ENCODE data around the gene CDK16.

CDK16 gene

DNA sequence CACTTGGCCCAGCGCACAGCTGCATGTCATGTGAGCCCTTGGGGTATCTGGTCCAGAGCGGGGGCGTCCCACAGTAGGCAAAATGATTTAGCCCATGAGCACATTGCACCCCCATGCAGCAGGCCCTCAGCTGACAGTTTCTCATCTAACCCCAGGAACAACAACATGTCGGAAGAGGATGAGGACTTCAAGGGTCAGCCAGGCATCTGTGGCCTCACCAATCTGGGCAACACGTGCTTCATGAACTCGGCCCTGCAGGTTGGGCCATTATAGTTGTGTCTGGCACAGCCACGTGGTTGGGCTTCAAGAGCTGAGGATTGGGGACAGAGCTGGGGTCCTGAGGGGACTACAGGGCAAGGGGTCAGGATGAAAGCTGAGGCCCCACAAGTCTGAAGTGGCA lies 22.1 kb downstream of the CDK16 start:
- no peak overlapping the region for H3K4me3 ChIP-seq (ENCODE audit: low read depth, low read length)
- TF ChIP-seq, protein P1, sequence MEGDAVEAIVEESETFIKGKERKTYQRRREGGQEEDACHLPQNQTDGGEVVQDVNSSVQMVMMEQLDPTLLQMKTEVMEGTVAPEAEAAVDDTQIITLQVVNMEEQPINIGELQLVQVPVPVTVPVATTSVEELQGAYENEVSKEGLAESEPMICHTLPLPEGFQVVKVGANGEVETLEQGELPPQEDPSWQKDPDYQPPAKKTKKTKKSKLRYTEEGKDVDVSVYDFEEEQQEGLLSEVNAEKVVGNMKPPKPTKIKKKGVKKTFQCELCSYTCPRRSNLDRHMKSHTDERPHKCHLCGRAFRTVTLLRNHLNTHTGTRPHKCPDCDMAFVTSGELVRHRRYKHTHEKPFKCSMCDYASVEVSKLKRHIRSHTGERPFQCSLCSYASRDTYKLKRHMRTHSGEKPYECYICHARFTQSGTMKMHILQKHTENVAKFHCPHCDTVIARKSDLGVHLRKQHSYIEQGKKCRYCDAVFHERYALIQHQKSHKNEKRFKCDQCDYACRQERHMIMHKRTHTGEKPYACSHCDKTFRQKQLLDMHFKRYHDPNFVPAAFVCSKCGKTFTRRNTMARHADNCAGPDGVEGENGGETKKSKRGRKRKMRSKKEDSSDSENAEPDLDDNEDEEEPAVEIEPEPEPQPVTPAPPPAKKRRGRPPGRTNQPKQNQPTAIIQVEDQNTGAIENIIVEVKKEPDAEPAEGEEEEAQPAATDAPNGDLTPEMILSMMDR (IDR thresholded peaks at IDR 0.05; ENCODE audit: low read depth, low read length, missing control alignments): no peak
- no peak for DNase-seq (ENCODE audit: low read depth)

DNA sequence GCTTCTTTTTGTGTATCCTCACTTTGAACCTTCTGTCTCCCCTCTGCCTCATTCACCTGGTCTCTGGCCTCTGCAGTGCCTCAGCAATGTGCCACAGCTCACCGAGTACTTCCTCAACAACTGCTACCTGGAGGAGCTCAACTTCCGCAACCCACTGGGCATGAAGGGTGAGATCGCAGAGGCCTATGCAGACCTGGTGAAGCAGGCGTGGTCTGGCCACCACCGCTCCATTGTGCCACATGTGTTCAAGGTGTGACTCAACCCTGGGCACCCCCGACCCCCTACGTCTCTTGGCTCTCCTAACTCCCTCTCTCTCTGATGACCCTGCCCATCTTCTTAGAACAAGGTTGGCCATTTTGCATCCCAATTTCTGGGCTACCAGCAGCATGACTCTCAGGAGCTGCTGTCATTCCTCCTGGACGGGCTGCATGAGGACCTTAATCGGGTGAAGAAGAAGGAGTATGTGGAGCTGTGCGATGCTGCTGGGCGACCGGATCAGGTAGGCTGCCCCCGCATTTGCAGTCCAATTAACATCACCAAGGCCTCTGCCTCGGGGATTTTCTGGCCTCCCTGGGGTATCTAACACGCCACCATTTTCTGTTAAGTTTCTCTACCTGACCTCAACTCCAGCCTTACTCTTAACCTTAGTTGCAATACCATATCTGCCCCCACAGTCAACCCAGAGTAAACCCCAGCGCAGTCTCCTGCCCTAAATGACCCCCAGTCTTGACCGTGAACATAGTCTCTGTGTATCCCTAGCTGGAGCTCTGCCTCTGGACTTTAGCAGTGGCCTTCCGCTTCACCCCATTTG lies 22.9 kb downstream of the CDK16 start:
- TF ChIP-seq, protein P1 (IDR thresholded peaks at IDR 0.05; ENCODE audit: low read depth, low read length, missing control alignments): no peak
- H3K4me3 ChIP-seq (ENCODE audit: low read depth, low read length): no peak overlapping the region
- DNase-seq (ENCODE audit: low read depth): no peak

DNA sequence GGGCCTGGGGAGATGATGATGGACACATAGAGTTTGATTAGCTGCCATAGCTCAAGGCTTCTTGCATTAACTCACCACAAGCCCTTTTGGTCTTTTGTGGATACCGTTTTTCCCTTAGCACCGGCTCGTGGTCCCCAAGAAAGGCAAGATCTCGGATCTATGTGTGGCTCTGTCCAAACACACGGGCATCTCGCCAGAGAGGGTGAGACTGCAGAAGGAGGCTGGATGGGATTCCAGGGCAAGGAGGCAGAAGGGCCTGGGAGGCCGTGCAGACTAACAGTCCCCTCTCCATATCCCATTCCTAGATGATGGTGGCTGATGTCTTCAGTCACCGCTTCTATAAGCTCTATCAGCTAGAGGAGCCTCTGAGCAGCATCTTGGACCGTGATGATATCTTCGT lies 23.8 kb downstream of the CDK16 start:
- no peak for DNase-seq (ENCODE audit: low read depth)
- TF ChIP-seq, protein P1 (IDR thresholded peaks at IDR 0.05; ENCODE audit: low read depth, low read length, missing control alignments): no peak
- H3K4me3 ChIP-seq (ENCODE audit: low read depth, low read length): no peak overlapping the region

DNA sequence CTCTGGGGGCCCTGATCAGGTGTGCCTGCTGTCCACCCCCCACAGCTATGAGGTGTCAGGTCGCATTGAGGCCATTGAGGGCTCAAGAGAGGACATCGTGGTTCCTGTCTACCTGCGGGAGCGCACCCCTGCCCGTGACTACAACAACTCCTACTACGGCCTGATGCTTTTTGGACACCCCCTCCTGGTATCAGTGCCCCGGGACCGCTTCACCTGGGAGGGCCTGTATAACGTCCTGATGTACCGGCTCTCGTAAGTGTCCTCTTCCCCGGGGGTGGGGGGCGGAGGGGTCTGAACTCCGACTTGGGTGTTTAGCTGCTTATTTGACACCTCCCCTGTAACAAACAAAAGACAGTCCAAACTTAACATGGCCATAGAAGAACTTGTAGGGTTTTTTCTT lies 24.9 kb downstream of the CDK16 start:
- no peak for DNase-seq (ENCODE audit: low read depth)
- TF ChIP-seq, protein P1 (IDR thresholded peaks at IDR 0.05; ENCODE audit: low read depth, low read length, missing control alignments): no peak
- no peak overlapping the region for H3K4me3 ChIP-seq (ENCODE audit: low read depth, low read length)

DNA sequence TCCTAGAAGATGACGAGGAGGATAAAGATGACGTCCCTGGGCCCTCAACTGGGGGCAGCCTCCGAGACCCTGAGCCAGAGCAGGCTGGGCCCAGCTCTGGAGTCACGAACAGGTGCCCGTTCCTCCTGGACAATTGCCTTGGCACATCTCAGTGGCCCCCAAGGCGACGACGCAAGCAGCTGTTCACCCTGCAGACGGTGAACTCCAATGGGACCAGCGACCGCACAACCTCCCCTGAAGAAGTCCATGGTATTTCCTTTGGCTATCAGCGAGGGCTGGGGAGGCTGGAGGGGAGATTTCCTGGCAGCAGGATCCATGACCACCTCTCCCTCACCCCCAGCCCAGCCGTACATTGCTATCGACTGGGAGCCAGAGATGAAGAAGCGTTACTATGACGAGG lies 26.2 kb downstream of the CDK16 start:
- no peak overlapping the region for H3K4me3 ChIP-seq (ENCODE audit: low read depth, low read length)
- TF ChIP-seq, protein P1 (IDR thresholded peaks at IDR 0.05; ENCODE audit: low read depth, low read length, missing control alignments): no peak

DNA sequence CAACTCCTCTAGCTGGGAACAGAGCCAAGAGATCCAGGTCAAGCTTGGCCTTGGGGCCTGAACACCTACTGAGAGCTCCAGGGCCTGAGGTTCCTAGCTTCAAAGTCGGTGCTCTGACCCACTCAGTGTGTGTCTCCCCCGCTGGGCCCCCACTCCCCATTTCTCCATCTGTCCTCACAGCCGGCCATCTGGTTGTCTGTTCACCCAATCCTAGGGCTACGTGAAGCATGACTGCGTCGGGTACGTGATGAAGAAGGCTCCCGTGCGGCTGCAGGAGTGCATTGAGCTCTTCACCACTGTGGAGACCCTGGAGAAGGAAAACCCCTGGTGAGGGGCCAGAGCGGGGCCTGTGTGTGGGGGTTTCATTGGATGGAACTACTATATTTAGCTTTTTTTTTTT lies 26.7 kb downstream of the CDK16 start:
- H3K4me3 ChIP-seq (ENCODE audit: low read depth, low read length): no peak overlapping the region
- TF ChIP-seq, protein P1 (IDR thresholded peaks at IDR 0.05; ENCODE audit: low read depth, low read length, missing control alignments): no peak
- no peak for DNase-seq (ENCODE audit: low read depth)

More for the DNA sequence above, 26.2 kb downstream of the CDK16 start:
- DNase-seq (ENCODE audit: low read depth): no peak

All from GM12864 (cell line).